ENCODE data around the gene MAP2K1. TPM values are rescaled to one million over a fixed set of nuclear protein-coding genes. Genes with fewer than 3 reads are reported as not detected.
A peak's percentile ranks its signal among the peaks of the same experiment; 100 is the strongest.

The MAP2K1 gene
- total and polyA plus RNA-seq, 2 of the 4 experiments (the other 2 are of a cell fraction) = 34.7 to 37.8 TPM

DNA sequence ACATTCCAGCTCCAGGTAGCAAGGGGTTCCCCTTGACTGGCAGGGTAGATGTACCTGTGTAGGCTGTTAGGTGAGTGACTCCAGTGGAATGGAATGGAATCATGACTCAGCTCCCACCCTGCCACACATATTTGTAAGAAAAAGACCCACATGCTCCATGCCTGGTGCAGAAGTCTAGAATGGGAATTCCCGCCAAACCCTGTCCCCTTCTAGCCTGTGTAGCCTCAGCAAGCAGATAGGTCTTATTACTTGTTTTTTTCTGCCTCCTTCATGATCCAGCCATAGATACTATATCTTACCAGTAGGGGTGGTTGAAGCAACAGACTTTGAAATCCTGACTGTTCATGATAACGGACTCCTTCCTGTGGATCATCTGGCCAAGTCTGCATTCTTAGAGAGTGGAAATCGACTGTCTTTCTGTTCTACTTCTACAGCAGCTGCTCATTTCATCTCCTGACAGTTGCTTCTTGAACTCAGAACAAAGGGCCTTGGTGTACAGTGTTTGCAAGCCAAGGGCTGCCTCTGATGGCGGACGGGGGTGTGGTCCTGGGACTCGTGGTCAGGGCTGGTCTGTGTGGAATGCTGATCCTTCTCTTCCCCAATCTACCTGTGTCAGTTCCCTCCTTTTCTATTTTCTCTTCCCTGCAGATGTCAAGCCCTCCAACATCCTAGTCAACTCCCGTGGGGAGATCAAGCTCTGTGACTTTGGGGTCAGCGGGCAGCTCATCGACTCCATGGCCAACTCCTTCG is 94.6 kb downstream of the MAP2K1 start:
- Histone ChIP-seq H3K23ac (ENCODE audit: low read depth, low read length) (no peak overlapping the region), H3K4ac (ENCODE audit: low read depth, low read length) (no peak overlapping the region), H2BK20ac (ENCODE audit: low read depth, low read length) (no peak overlapping the region), H3K9me3 (ENCODE audit: control insufficient read depth, insufficient read depth, low read length) (no peaks in the 10 kb centered on the region), H4K20me1 (ENCODE audit: insufficient read depth, low read length) (peaks cover 10% of the 10 kb centered on the region), H3K9me1 (ENCODE audit: insufficient read depth, low read length) (peaks cover 18% of the 10 kb centered on the region), H3K27me3 (ENCODE audit: control insufficient read depth, insufficient read depth, low read length) (no peaks in the 10 kb centered on the region), H2BK5ac (ENCODE audit: low read depth, low read length, poor library complexity, severe bottlenecking) (no peak overlapping the region), H4K5ac (ENCODE audit: low read depth, low read length) (no peak overlapping the region), H3K4me3 (ENCODE audit: insufficient read depth, low read depth, low read length) (no peak overlapping the region), H2BK120ac (ENCODE audit: low read depth, low read length) (no peak overlapping the region), H3K4me2 (ENCODE audit: low read depth, low read length) (no peak overlapping the region), H2AFZ (replicated peaks; ENCODE audit: low read length, poor library complexity) (no peak overlapping the region), H2BK15ac (ENCODE audit: low read depth, low read length) (no peak overlapping the region), H3K4me1 (ENCODE audit: control insufficient read depth, insufficient read depth, low read length) (peaks cover 5% of the 10 kb centered on the region; the same call in 1 of the 2 replicates), H4K91ac (ENCODE audit: insufficient read depth, low read depth, low read length) (no peak overlapping the region), H3K18ac (ENCODE audit: low read depth, low read length) (no peak overlapping the region), H3K56ac (ENCODE audit: extremely low read depth, insufficient read depth, low read length) (no peak overlapping the region), H3K9ac (ENCODE audit: low read depth, low read length) (no peak overlapping the region), H3K36me3 (ENCODE audit: control insufficient read depth, insufficient read depth, low read length) (peaks cover 25% of the 10 kb centered on the region), H3K14ac (replicated peaks; ENCODE audit: low read depth, low read length) (no peak overlapping the region), H2AK5ac (ENCODE audit: low read depth, low read length) (no peak overlapping the region), H3K79me1 (ENCODE audit: low read depth in 1 of 2, low read length in 2 of 2) (peaks cover 38 to 53% of the 10 kb centered on the region in 2 experiments), H4K8ac (ENCODE audit: low read depth in 2 of 2, low read length in 2 of 2) (no peak overlapping the region), H3K27ac (ENCODE audit: insufficient read depth, low read length) (no peak overlapping the region), H2AK9ac (replicated peaks; ENCODE audit: low read depth, low read length, poor library complexity) (peak overlapping the region; percentile 48)
- ChIA-PET POLR2A (ENCODE audit: unreplicated experiment) (no interaction called here), CTCF (interaction anchor here (0.9 kb wide), 1 partner anchor 9 kb away, joined by 3 read pairs; no protein-coding TSS in a partner anchor)
- 89% methylated on average over 5 of the region's 10 CpGs; no CpG with 5 or more reads in 1 of the 2 experiments for WGBS, 2 experiments (ENCODE audit: extremely low coverage in 2 of 2, insufficient read length in 1 of 2)
- in situ Hi-C loops (cut with MboI; ENCODE audit: low sequenced_read_pairs) (loop anchor here (25.0 kb wide), 1 partner anchor 569 kb away; no protein-coding TSS in a partner anchor), dilution Hi-C loops (cut with HindIII; ENCODE audit: low sequenced_read_pairs, unreplicated experiment) (no loop called here), intact Hi-C loops (cut with micrococcal nuclease) (no loop called here)
- TF ChIP-seq, protein P1, sequence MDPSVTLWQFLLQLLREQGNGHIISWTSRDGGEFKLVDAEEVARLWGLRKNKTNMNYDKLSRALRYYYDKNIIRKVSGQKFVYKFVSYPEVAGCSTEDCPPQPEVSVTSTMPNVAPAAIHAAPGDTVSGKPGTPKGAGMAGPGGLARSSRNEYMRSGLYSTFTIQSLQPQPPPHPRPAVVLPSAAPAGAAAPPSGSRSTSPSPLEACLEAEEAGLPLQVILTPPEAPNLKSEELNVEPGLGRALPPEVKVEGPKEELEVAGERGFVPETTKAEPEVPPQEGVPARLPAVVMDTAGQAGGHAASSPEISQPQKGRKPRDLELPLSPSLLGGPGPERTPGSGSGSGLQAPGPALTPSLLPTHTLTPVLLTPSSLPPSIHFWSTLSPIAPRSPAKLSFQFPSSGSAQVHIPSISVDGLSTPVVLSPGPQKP (IDR thresholded peaks at IDR 0.05; ENCODE audit: borderline replicate concordance, low read depth, low read length) = no peak
- TF ChIP-seq NFE2L2 (IDR thresholded peaks at IDR 0.05; ENCODE audit: low read depth, low read length) (no peak), RFX5 (IDR thresholded peaks at IDR 0.05; ENCODE audit: low read depth, low read length) (no peak), USF2 (IDR thresholded peaks at IDR 0.05; ENCODE audit: low read depth, low read length) (no peak), MXI1 (IDR thresholded peaks at IDR 0.05; ENCODE audit: borderline replicate concordance, low read depth, low read length) (no peak), SMC3 (IDR thresholded peaks at IDR 0.05; ENCODE audit: low read depth, low read length) (no peak), MAZ (IDR thresholded peaks at IDR 0.05; ENCODE audit: borderline replicate concordance, low read depth, low read length) (no peak)
- DNase-seq = peak; percentile 38
- no TSS peak for BruUV-seq (replicated peaks)
- no peak for ATAC-seq (ENCODE audit: low read depth)

All from IMR-90 (cell line).